MM.1S (cell line): ENCODE measurements around the gene SCNN1G.

ENCODE experiments used
- CTCF ChIP-seq: fragments of 300-600 bp; sonication (generic); IDR thresholded peaks from 2 replicates; pipeline ENCODE4 v1.5.1; 2016; ENCODE audit warnings: antibody characterized with exemption, low read length, mixed read lengths
- EZH2 ChIP-seq: fragments of 300-600 bp; sonication (generic); optimal IDR thresholded peaks from 2 replicates; pipeline ENCODE3; 2017; ENCODE audit warnings: low read depth, mild to moderate bottlenecking, antibody characterized with exemption, low read length, mixed read lengths
- EZH2phosphoT487 ChIP-seq: fragments of 300-600 bp; sonication (generic); IDR thresholded peaks from 2 replicates; pipeline ENCODE4 v1.6.1; 2018; ENCODE audit warnings: antibody characterized with exemption, low read length

DNA sequence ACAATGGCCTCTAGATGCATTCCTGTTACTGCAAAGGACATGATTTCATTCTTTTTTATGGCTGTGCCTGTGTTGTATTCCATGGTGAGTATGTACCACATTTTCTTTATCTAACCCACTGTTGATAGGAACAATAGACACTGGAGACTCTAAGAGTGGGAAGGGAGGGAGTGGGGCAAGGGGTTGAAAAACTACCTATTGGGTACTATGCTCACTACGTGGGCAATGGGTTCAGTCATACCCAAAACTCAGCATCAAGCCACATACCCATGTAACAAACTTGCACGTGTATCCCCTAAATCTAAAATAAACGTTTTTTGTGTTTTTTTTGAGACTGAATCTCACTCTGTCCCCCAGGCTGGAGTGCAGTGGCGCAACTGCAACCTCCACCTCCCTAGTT is 72.5 kb downstream of the SCNN1G start:
- TF ChIP-seq CTCF, result no peak
- TF ChIP-seq EZH2, result no peak
- TF ChIP-seq EZH2phosphoT487, result no peak
